ENCODE measurements around the gene ATP6V0E1. TPM values are rescaled to one million over a fixed set of nuclear protein-coding genes. Genes with fewer than 3 reads are reported as not detected.
A peak's percentile ranks its signal among the peaks of the same experiment; 100 is the strongest.

The ATP6V0E1 gene
- total and polyA plus RNA-seq, 2 experiments from 2014 or later, result 75.9 to 250 TPM

GRCh38 chr5:172984244-172984953 lies 828 bp downstream of the ATP6V0E1 start:
- peak; percentile 52 to 63 for TF ChIP-seq CTCF (conservative IDR thresholded peaks at IDR 0.05; ENCODE audit: low read depth in 2 of 2)
- TF ChIP-seq NANOG (IDR thresholded peaks at IDR 0.05; ENCODE audit: borderline replicate concordance), result no peak
- Histone ChIP-seq H3K9me2 (ENCODE audit: insufficient read depth) (no peaks in the 10 kb centered on the region; the same call in 1 of the 2 replicates), H3K27ac (ENCODE audit: low read depth) (peak overlapping the region; percentile 68; the same call in 1 of the 2 replicates), H3K36me3 (ENCODE audit: insufficient read depth) (peaks cover 7% of the 10 kb centered on the region; the same call in 1 of the 2 replicates), H4K20me1 (replicated peaks; ENCODE audit: insufficient read depth) (peaks cover 7% of the 10 kb centered on the region), H3K4me2 (peak overlapping the region; percentile 75), H3K4me3 (peak overlapping the region; percentile 72), H3K79me2 (replicated peaks; ENCODE audit: insufficient read depth) (peaks cover 37% of the 10 kb centered on the region), H3K4me1 (ENCODE audit: insufficient read depth) (0 out of 2 replicates have a peak, but pooled peaks cover 8% of the 10 kb centered on the region), H3F3A (replicated peaks; ENCODE audit: low read depth) (no peaks in the 10 kb centered on the region), H2AFZ (peak overlapping the region; percentile 75; the same call in 1 of the 2 replicates), H3K27me3 (ENCODE audit: insufficient read depth) (no peaks in the 10 kb centered on the region)
- DNase-seq (ENCODE audit: low spot score), result peak; percentile 93
- peak overlapping the region; percentile 100 for H3K4me3 Mint-ChIP-seq
- H3K27ac Mint-ChIP-seq, result peak overlapping the region; percentile 99
- H3K9me3 Mint-ChIP-seq, result no peaks in the 10 kb centered on the region
- peaks cover 18% of the 10 kb centered on the region; the same call in 2 of the 3 replicates for H3K36me3 Mint-ChIP-seq (ENCODE audit: low read depth)
- peaks cover 5% of the 10 kb centered on the region for H3K4me1 Mint-ChIP-seq
- ATAC-seq, result peak; percentile 87
- peaks cover 4% of the 10 kb centered on the region for H3K27me3 Mint-ChIP-seq (ENCODE audit: insufficient read depth, low read depth, poor library complexity)

DNA sequence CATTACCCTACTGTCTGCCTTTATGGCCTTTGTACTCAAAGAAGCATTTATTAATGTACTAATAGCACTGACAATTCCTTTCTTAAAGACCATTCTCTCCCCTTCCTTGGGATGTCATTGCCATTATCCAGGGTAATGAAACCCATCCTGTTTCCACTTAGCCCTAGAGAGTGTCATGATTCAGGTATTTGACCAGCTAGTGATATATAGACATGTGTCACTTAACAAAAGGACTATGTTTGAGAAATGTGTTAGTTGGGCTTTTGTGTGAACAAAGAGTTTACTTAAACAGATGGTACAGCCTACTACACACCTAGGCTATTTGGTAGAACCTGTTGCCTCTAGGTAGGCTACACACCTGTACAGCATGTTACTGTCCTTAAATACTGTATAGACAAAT lies 2.0 kb downstream of the ATP6V0E1 start:
- Mint-ChIP-seq H3K9me3 (no peaks in the 10 kb centered on the region), H3K27me3 (ENCODE audit: insufficient read depth, low read depth, poor library complexity) (peaks cover 4% of the 10 kb centered on the region), H3K4me3 (peak overlapping the region; percentile 42), H3K27ac (no peak overlapping the region), H3K4me1 (peaks cover 5% of the 10 kb centered on the region), H3K36me3 (ENCODE audit: low read depth) (peaks cover 19% of the 10 kb centered on the region; the same call in 2 of the 3 replicates)
- H3K4me3 ChIP-seq, result no peak overlapping the region
- H3K27me3 ChIP-seq (ENCODE audit: insufficient read depth), result no peaks in the 10 kb centered on the region
- peaks cover 46% of the 10 kb centered on the region for H3K79me2 ChIP-seq (replicated peaks; ENCODE audit: insufficient read depth)
- H3K27ac ChIP-seq (ENCODE audit: low read depth), result no peak overlapping the region
- 0 out of 2 replicates have a peak, but pooled peaks cover 8% of the 10 kb centered on the region for H3K4me1 ChIP-seq (ENCODE audit: insufficient read depth)
- DNase-seq (ENCODE audit: low spot score) (no peak), ATAC-seq (no peak)
- peaks cover 7% of the 10 kb centered on the region for H4K20me1 ChIP-seq (replicated peaks; ENCODE audit: insufficient read depth)
- peaks cover 7% of the 10 kb centered on the region; the same call in 1 of the 2 replicates for H3K36me3 ChIP-seq (ENCODE audit: insufficient read depth)
- H3K9me2 ChIP-seq (ENCODE audit: insufficient read depth), result no peaks in the 10 kb centered on the region; the same call in 1 of the 2 replicates
- H3F3A ChIP-seq (replicated peaks; ENCODE audit: low read depth), result no peaks in the 10 kb centered on the region
- H3K4me2 ChIP-seq, result no peak overlapping the region
- H2AFZ ChIP-seq, result no peak overlapping the region
- no peak for TF ChIP-seq EZH2phosphoT487 (IDR thresholded peaks at IDR 0.05; ENCODE audit: unreplicated experiment)
- TF ChIP-seq ETS1 (IDR thresholded peaks at IDR 0.05), result no peak
- no peak for TF ChIP-seq EZH2 (IDR thresholded peaks at IDR 0.05; ENCODE audit: low read depth, unreplicated experiment)
- TF ChIP-seq ZNF114 (CRISPR knock-in tag; IDR thresholded peaks at IDR 0.05), result no peak
- no peak for TF ChIP-seq CTCF (conservative IDR thresholded peaks at IDR 0.05; ENCODE audit: low read depth in 2 of 2)
- no peak for TF ChIP-seq ZNF462 (CRISPR knock-in tag; IDR thresholded peaks at IDR 0.05)
- no peak for TF ChIP-seq NANOG (IDR thresholded peaks at IDR 0.05; ENCODE audit: borderline replicate concordance)
- TF ChIP-seq STAT1 (IDR thresholded peaks at IDR 0.05; ENCODE audit: unreplicated experiment), result no peak

All from GM23338 (cell line).